ENCODE measurements around the gene THADA.

THADA gene

GRCh38 chr2:43424262-43425207, 171.3 kb downstream of the THADA start:
- TF ChIP-seq, protein P1, sequence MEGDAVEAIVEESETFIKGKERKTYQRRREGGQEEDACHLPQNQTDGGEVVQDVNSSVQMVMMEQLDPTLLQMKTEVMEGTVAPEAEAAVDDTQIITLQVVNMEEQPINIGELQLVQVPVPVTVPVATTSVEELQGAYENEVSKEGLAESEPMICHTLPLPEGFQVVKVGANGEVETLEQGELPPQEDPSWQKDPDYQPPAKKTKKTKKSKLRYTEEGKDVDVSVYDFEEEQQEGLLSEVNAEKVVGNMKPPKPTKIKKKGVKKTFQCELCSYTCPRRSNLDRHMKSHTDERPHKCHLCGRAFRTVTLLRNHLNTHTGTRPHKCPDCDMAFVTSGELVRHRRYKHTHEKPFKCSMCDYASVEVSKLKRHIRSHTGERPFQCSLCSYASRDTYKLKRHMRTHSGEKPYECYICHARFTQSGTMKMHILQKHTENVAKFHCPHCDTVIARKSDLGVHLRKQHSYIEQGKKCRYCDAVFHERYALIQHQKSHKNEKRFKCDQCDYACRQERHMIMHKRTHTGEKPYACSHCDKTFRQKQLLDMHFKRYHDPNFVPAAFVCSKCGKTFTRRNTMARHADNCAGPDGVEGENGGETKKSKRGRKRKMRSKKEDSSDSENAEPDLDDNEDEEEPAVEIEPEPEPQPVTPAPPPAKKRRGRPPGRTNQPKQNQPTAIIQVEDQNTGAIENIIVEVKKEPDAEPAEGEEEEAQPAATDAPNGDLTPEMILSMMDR (IDR thresholded peaks at IDR 0.05): no peak

GRCh38 chr2:43423941-43424261, 171.9 kb downstream of the THADA start:
- TF ChIP-seq, protein P1 (IDR thresholded peaks at IDR 0.05): no peak

DNA sequence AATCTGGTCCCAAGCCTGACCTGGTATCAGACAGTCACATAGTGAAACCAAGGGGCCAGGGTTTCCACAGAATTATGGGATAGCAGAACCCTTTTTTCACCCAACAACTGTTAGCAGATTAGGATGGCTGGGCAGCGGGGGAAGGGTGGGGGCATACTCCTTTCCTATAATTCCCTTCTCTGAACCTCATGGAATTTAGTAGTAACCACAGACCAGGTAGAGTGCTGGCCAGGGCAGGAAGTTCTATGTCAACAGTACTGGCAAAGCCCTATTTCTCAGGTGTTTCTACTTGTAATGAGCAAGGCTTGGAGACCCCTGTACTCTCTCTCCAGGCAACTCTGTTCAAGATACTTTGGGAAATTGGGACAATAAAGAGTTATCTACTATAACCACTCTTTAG, 174.6 kb downstream of the THADA start:
- TF ChIP-seq, protein P1 (IDR thresholded peaks at IDR 0.05): no peak

DNA sequence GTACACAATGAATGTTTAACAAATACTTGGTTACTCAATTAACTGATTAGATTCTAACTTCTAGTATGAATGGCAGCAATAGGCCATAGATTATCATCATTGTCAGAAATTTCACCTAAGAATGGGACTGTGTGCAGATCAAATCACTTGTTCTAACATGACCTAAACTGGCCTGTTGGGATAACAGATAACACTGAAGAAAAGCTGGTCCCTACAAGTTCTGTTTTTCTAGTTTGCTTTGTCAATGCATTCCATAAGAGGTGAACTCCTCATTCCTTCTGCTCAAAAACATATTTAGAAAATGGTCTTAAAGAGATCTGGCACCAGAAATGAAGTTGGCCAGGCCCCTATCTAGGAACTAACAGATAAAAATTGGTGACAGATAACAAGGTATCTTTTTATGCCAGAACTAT, 175.4 kb downstream of the THADA start:
- TF ChIP-seq, protein P1 (IDR thresholded peaks at IDR 0.05): no peak

- TF ChIP-seq, protein P1 (IDR thresholded peaks at IDR 0.05): no peak
Measured at GRCh38 chr2:43419876-43420275, 176.0 kb downstream of the THADA start.

- TF ChIP-seq, protein P1 (IDR thresholded peaks at IDR 0.05): no peak
Measured at GRCh38 chr2:43419243-43419642, 176.6 kb downstream of the THADA start.

- TF ChIP-seq, protein P1 (IDR thresholded peaks at IDR 0.05): no peak
Measured at GRCh38 chr2:43418680-43419079, 177.2 kb downstream of the THADA start.

Data from LNCAP (cell line).